Metanephros (tissue), 1 donor: ENCODE measurements around the gene LYPLA2. TPM values are rescaled to one million over a fixed set of nuclear protein-coding genes. Genes with fewer than 3 reads are reported as not detected.

ENCODE experiments used
- total RNA-seq: library from RNA; depleted of rRNA; stranded (reverse); fragments of >200 nt; gene quantifications from one replicate; pipeline ENCODE4 v1.2.3, GENCODE V29; 2014

The LYPLA2 gene
- 55.3 TPM for total RNA-seq

GRCh38 chr1:23790696-23791515 is at the start of gene LYPLA2:
TSS of gene LYPLA2 (plus strand) at chr1:23791145. CDS start at chr1:23792683, 1,538 bp downstream.

GRCh38 chr1:23743287-23744152 is 47.4 kb upstream of the LYPLA2 start, which contains the start of gene ELOA:
TSS of gene ELOA (plus strand) at chr1:23743471. CDS start at chr1:23743504, 33 bp downstream.

GRCh38 chr1:23777979-23778814 is 12.7 kb upstream of the LYPLA2 start, which contains the start of gene PITHD1:
TSS of gene PITHD1 (plus strand) at chr1:23778418. CDS start at chr1:23778516, 98 bp downstream.

GRCh38 chr1:23800400-23801337 is 9.7 kb downstream of the LYPLA2 start, which contains the start of gene GALE:
TSS of gene GALE (minus strand) at chr1:23800754. CDS start at chr1:23799007, 1,747 bp downstream.

GRCh38 chr1:23825076-23825761 is 34.3 kb downstream of the LYPLA2 start, which contains the start of gene HMGCL:
TSS of gene HMGCL (minus strand) at chr1:23825429. CDS start at chr1:23825415, 14 bp downstream.

Other genes starting within 250 kb of the LYPLA2 start
- gene ID3, start 231.6 kb upstream of the LYPLA2 start, total RNA-seq = 558 TPM
- 893 TPM for gene RPL11, start 99.3 kb upstream of the LYPLA2 start, total RNA-seq
- 19.7 TPM for gene ELOA, start 47.7 kb upstream of the LYPLA2 start, total RNA-seq
- gene PITHD1, start 12.7 kb upstream of the LYPLA2 start, total RNA-seq = 48.1 TPM
- 22.0 TPM for gene GALE, start 9.6 kb downstream of the LYPLA2 start, total RNA-seq
- gene HMGCL, start 34.3 kb downstream of the LYPLA2 start, total RNA-seq = 49.5 TPM
- gene FUCA1, start 77.1 kb downstream of the LYPLA2 start, total RNA-seq = 39.7 TPM
- gene CNR2, start 122.2 kb downstream of the LYPLA2 start, total RNA-seq = 0.12 TPM
- gene PNRC2, start 168.7 kb downstream of the LYPLA2 start, total RNA-seq = 93.8 TPM
- 111 TPM for gene SRSF10, start 189.2 kb downstream of the LYPLA2 start, total RNA-seq